Measurements from ENCODE around the gene PHF1. TPM values are rescaled to one million over a fixed set of nuclear protein-coding genes. Genes with fewer than 3 reads are reported as not detected.
A peak's percentile ranks its signal among the peaks of the same experiment; 100 is the strongest.

Gene PHF1
- total and polyA plus RNA-seq, 2 donors (not counting 1 experiment from before 2014, with no cell fraction given) = 198 to 365 TPM

GRCh38 chr6:33433001-33433543 lies 22.3 kb downstream of the PHF1 start:
- Histone ChIP-seq H3K27me3 (replicated peaks in 1 of 4; ENCODE audit: control extremely low read depth in 1 of 4, control insufficient read depth in 3 of 4, insufficient read depth in 4 of 4, low read length in 3 of 4) (no peaks in the 10 kb centered on the region), H2AFZ (ENCODE audit: insufficient read depth, low read depth, low read length, poor library complexity, severe bottlenecking) (no peak overlapping the region), H3K36me3 (replicated peaks in 1 of 2; ENCODE audit: control extremely low read depth in 1 of 2, control insufficient read depth in 1 of 2, extremely low read depth in 1 of 2, insufficient read depth in 2 of 2, low read length in 1 of 2) (peaks cover 6 to 27% of the 10 kb centered on the region in 2 experiments), H3K27ac (ENCODE audit: low read length in 2 of 2) (peak overlapping the region in 1 of 2 donors; percentile 34), H3K4me3 (ENCODE audit: control extremely low read depth in 1 of 5, extremely low read depth in 1 of 5, insufficient read depth in 1 of 5, low read depth in 2 of 5, low read length in 4 of 5) (peak overlapping the region in 4 of 5 experiments; percentile 50 to 72 (median 54)), H3K4me1 (ENCODE audit: control insufficient read depth in 2 of 2, insufficient read depth in 2 of 2, low read length in 2 of 2) (peaks cover 57 to 60% of the 10 kb centered on the region in 2 donors), H3K79me2 (ENCODE audit: control insufficient read depth, insufficient read depth, low read length) (peaks cover 13% of the 10 kb centered on the region), H4K20me1 (ENCODE audit: control insufficient read depth, insufficient read depth, low read length, poor library complexity, severe bottlenecking) (no peaks in the 10 kb centered on the region), H3K9me3 (ENCODE audit: control extremely low read depth in 1 of 3, control insufficient read depth in 2 of 3, insufficient read depth in 1 of 3, low read length in 2 of 3) (no peaks in the 10 kb centered on the region), H3K9ac (ENCODE audit: low read length) (peak overlapping the region; percentile 69), H3K4me2 (replicated peaks; ENCODE audit: low read depth, low read length, poor library complexity, severe bottlenecking) (peak overlapping the region; percentile 98)
- DNase-seq (peak; percentile 56), ATAC-seq (ENCODE audit: low read depth) (no peak)
- H3K27ac Mint-ChIP-seq = peak overlapping the region; percentile 90
- intact Hi-C loops (cut with micrococcal nuclease) = no loop called here
- no CpG with 5 or more reads among the region's 1 CpG for WGBS (ENCODE audit: insufficient coverage)
- H3K4me1 Mint-ChIP-seq = peaks cover 60% of the 10 kb centered on the region
- no peak for TF ChIP-seq CTCF (IDR thresholded peaks at IDR 0.05)
- no peak for TF ChIP-seq EZH2 (IDR thresholded peaks at IDR 0.05; ENCODE audit: borderline replicate concordance, insufficient read depth, low read depth, low read length, poor library complexity, severe bottlenecking)
- ChIA-PET CTCF (interaction anchor here (1.1 to 1.4 kb wide), 2 partner anchors 13 to 21 kb away, joined by 3 read pairs; partner anchors contain the start of gene ZBTB9), POLR2A (interaction anchor here (1.0 kb wide), 1 partner anchor 8 kb away, joined by 3 read pairs; no protein-coding TSS in a partner anchor)
- no peaks in the 10 kb centered on the region for H3K27me3 Mint-ChIP-seq
- H3K4me3 Mint-ChIP-seq = peak overlapping the region; percentile 96
- no peaks in the 10 kb centered on the region for H3K9me3 Mint-ChIP-seq (ENCODE audit: insufficient read depth)

GRCh38 chr6:33433544-33434191 lies 22.9 kb downstream of the PHF1 start:
- no peak for TF ChIP-seq CTCF (IDR thresholded peaks at IDR 0.05)
- no peak for TF ChIP-seq EZH2 (IDR thresholded peaks at IDR 0.05; ENCODE audit: borderline replicate concordance, insufficient read depth, low read depth, low read length, poor library complexity, severe bottlenecking)
- peaks cover 13% of the 10 kb centered on the region for H3K79me2 ChIP-seq (ENCODE audit: control insufficient read depth, insufficient read depth, low read length)
- ATAC-seq (ENCODE audit: low read depth) (no peak), DNase-seq (no peak)
- peaks cover 54% of the 10 kb centered on the region for H3K4me1 Mint-ChIP-seq
- H3K9me3 ChIP-seq (ENCODE audit: control extremely low read depth in 1 of 3, control insufficient read depth in 2 of 3, insufficient read depth in 1 of 3, low read length in 2 of 3) = no peaks in the 10 kb centered on the region
- H4K20me1 ChIP-seq (ENCODE audit: control insufficient read depth, insufficient read depth, low read length, poor library complexity, severe bottlenecking) = no peaks in the 10 kb centered on the region
- peak overlapping the region; percentile 9 for H2AFZ ChIP-seq (ENCODE audit: insufficient read depth, low read depth, low read length, poor library complexity, severe bottlenecking)
- peaks cover 6 to 33% of the 10 kb centered on the region in 2 experiments for H3K36me3 ChIP-seq (replicated peaks in 1 of 2; ENCODE audit: control extremely low read depth in 1 of 2, control insufficient read depth in 1 of 2, extremely low read depth in 1 of 2, insufficient read depth in 2 of 2, low read length in 1 of 2)
- peak overlapping the region; percentile 62 for H3K27ac Mint-ChIP-seq
- no peak overlapping the region for H3K9ac ChIP-seq (ENCODE audit: low read length)
- peak overlapping the region; percentile 6 to 27 for H3K27ac ChIP-seq (ENCODE audit: low read length in 2 of 2)
- ChIA-PET POLR2A (interaction anchor here (1.0 kb wide), 1 partner anchor 8 kb away, joined by 3 read pairs; no protein-coding TSS in a partner anchor), CTCF (interaction anchor here (1.1 kb wide), 1 partner anchor 13 kb away, joined by 3 read pairs; no protein-coding TSS in a partner anchor)
- H3K27me3 ChIP-seq (replicated peaks in 1 of 4; ENCODE audit: control extremely low read depth in 1 of 4, control insufficient read depth in 3 of 4, insufficient read depth in 4 of 4, low read length in 3 of 4) = no peaks in the 10 kb centered on the region
- H3K4me3 ChIP-seq (ENCODE audit: control extremely low read depth in 1 of 5, extremely low read depth in 1 of 5, insufficient read depth in 1 of 5, low read depth in 2 of 5, low read length in 4 of 5) = no peak overlapping the region
- no peaks in the 10 kb centered on the region for H3K9me3 Mint-ChIP-seq (ENCODE audit: insufficient read depth)
- 44% methylated on average over 14 of the region's 17 CpGs for WGBS (ENCODE audit: insufficient coverage)
- intact Hi-C loops (cut with micrococcal nuclease) = no loop called here
- peaks cover 51 to 54% of the 10 kb centered on the region in 2 donors for H3K4me1 ChIP-seq (ENCODE audit: control insufficient read depth in 2 of 2, insufficient read depth in 2 of 2, low read length in 2 of 2)
- peak overlapping the region; percentile 98 for H3K4me2 ChIP-seq (replicated peaks; ENCODE audit: low read depth, low read length, poor library complexity, severe bottlenecking)
- peak overlapping the region; percentile 96 for H3K4me3 Mint-ChIP-seq
- H3K27me3 Mint-ChIP-seq = no peaks in the 10 kb centered on the region

Data from B cell (primary cell).